Uterus (tissue), 4 donors: ENCODE measurements around the gene COLGALT1. TPM values are rescaled to one million over a fixed set of nuclear protein-coding genes. Genes with fewer than 3 reads are reported as not detected.
"Not testable (repeated sequence)": the region's sequence is repeated elsewhere in the genome, so short reads cannot be mapped to it uniquely, and the experiment has no call there.

Experiments used
- DNase-seq, 2 donors: peaks; one replicate each; pipeline ENCODE4 v3.0.0-alpha.2; 2019 to 2020
- H3K27ac ChIP-seq, 2 donors: fragments of 200-600 bp; sonication (generic); 1 replicate in 1 of 2; 2 replicates in 1 of 2; pipeline ENCODE4 v1.5.1; 2016 to 2018
- H3K27me3 ChIP-seq, 2 donors: fragments of 200-600 bp; sonication (generic); one replicate each; pipeline ENCODE4 v1.5.1; 2018 to 2019; ENCODE audit warnings: control low read depth in 1 of 2
- H3K36me3 ChIP-seq, 2 donors: fragments of 200-600 bp; sonication (generic); one replicate each; pipeline ENCODE4 v1.5.1; 2019; ENCODE audit warnings: control low read depth in 1 of 2
- H3K4me1 ChIP-seq, 2 donors: fragments of 200-600 bp; sonication (generic); one replicate each; pipeline ENCODE4 v1.5.1; 2018 to 2019; ENCODE audit warnings: control low read depth in 1 of 2
- H3K4me3 ChIP-seq, 2 donors: fragments of 200-600 bp; sonication (generic); 1 replicate in 1 of 2; 2 replicates in 1 of 2; pipeline ENCODE4 v1.5.1; 2018 to 2019; ENCODE audit warnings: mild to moderate bottlenecking in 1 of 2
- H3K9me3 ChIP-seq, 2 donors: fragments of 200-600 bp; sonication (generic); one replicate each; pipeline ENCODE4 v1.5.1; 2019; ENCODE audit warnings: control low read depth in 1 of 2
- POLR2A ChIP-seq, 2 donors: fragments of 450-650 bp; IDR thresholded peaks; one replicate each; pipeline ENCODE4 v1.6.1; 2016; ENCODE audit warnings: antibody characterized with exemption in 2 of 2, mild to moderate bottlenecking in 1 of 2, moderate library complexity in 1 of 2
- intact Hi-C: fragments of 100-400 bp; cut with DNase I; formaldehyde crosslinking; loops from one replicate; pipeline ENCODE4 v1.15.1; 2023; ENCODE audit warnings: low total_unique reads
- total RNA-seq, 4 donors: library from RNA; depleted of rRNA in 3 of 4; stranded (reverse); fragments of >200 nt in 3 of 4; gene quantifications; one replicate each; pipeline versions ENCODE4 v1.1.0 to v1.2.4, GENCODE V29; 2014 to 2023
- TF ChIP-seq, protein P1 (sequence below), 4 experiments: fragments of 200-600 bp in 2 of 4; fragments of 450-650 bp in 2 of 4; sonication (generic) in 2 of 4; IDR thresholded peaks; one replicate each; pipeline ENCODE4 v1.5.1; 2016 to 2019; ENCODE audit warnings: antibody characterized with exemption in 4 of 4, mild to moderate bottlenecking in 2 of 4, moderate library complexity in 1 of 4
- donor health status: DM: yes; HTN: yes; CAD: no.

COLGALT1 gene
- total RNA-seq, 4 donors from 2014 or later, result 24.6 to 56.6 (median 52.0) TPM

DNA sequence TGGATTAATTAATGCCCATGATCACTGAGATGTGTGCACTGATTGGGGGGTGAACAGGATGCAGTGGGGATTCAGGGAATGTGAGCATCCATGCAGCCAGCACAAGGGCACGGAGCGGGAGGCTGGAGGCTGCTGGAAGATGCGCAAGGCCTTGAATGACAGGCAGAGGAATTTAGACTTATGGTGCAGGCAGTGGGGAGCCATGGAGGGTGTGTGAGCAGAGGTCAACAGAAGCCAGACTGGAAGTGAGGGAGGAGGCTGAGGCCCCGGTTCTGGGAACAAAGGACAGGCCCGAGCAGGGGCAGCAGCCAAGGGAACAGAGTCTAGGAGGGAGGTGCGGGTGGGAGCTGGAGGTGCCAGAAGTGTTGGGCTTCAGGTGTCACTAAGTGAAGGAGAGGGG, 7.3 kb upstream of the COLGALT1 start:
- H3K9me3 ChIP-seq, result no peaks in the 10 kb centered on the region
- no peak for DNase-seq
- no peaks in the 10 kb centered on the region for H3K36me3 ChIP-seq
- H3K27me3 ChIP-seq, result no peaks in the 10 kb centered on the region
- intact Hi-C loops, result no loop called here
- H3K4me3 ChIP-seq, result no peak overlapping the region
- TF ChIP-seq POLR2A (IDR thresholded peaks at IDR 0.05), result no peak
- TF ChIP-seq, protein P1, sequence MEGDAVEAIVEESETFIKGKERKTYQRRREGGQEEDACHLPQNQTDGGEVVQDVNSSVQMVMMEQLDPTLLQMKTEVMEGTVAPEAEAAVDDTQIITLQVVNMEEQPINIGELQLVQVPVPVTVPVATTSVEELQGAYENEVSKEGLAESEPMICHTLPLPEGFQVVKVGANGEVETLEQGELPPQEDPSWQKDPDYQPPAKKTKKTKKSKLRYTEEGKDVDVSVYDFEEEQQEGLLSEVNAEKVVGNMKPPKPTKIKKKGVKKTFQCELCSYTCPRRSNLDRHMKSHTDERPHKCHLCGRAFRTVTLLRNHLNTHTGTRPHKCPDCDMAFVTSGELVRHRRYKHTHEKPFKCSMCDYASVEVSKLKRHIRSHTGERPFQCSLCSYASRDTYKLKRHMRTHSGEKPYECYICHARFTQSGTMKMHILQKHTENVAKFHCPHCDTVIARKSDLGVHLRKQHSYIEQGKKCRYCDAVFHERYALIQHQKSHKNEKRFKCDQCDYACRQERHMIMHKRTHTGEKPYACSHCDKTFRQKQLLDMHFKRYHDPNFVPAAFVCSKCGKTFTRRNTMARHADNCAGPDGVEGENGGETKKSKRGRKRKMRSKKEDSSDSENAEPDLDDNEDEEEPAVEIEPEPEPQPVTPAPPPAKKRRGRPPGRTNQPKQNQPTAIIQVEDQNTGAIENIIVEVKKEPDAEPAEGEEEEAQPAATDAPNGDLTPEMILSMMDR (IDR thresholded peaks at IDR 0.05), result no peak
- no peak overlapping the region for H3K27ac ChIP-seq
- no peaks in the 10 kb centered on the region for H3K4me1 ChIP-seq

DNA sequence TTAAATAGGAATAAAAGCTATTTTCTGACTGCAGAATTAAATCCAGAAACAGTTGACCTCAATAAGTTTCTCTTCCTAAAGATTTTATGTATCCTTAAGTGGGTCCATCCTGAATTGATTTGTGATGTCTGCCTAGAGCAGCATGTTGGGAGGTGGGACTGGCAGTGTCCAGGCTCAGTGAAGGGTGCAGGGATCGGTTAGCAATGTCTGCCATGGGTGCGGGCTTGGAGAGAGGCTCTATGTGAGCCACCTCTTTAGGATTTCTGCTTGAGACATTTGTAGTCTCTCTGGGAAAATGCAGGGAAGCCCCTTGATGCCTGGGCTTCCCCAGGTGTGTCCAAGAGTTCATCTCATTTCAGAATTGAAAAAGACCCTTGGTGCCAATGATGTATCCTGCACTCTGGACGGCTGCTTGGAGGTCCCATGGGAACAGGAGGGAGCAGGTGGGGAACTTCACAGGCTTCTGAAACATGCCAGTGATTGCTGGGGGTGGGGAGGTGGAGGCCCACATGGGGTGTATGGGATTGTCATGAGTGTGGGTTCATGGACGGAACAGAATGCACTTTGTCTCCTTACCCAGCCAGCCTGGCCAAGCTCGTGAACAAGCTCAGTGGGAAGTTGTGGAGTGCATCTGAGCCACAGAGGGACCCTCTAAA, 6.2 kb upstream of the COLGALT1 start:
- Histone ChIP-seq H3K27me3 (no peaks in the 10 kb centered on the region), H3K4me1 (no peaks in the 10 kb centered on the region), H3K9me3 (no peaks in the 10 kb centered on the region), H3K4me3 (no peak overlapping the region), H3K36me3 (no peaks in the 10 kb centered on the region), H3K27ac (no peak overlapping the region)
- no peak for TF ChIP-seq POLR2A (IDR thresholded peaks at IDR 0.05)
- TF ChIP-seq, protein P1 (IDR thresholded peaks at IDR 0.05), result no peak
- intact Hi-C loops, result no loop called here
- no peak for DNase-seq

DNA sequence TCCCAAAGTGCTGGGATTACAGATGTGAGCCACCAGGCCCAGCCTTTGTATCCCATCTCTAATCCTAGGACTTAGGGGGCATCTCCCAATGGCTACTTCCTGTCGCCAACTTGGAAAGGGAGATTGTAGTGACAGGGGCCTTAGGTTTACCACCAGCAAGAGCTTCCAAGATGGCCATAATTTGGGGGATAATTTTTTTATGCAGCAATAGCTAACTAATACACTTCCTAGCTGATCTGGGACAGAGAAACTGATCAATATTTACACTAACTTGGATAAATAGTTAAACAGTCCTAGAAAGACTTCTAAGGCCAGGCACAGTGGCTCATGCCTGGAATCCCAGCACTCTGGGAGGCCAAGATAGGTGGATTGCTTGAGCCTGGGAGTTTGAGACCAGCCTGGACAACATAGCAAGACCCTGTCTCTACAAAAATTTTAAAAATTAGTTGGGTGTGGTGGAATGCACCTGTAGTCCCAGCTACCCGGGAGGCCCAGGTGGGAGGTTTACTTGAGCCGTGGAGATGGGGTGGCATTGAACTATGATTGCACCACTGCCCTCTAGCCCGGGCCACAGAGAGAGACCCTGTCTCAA, 5.3 kb upstream of the COLGALT1 start:
- H3K9me3 ChIP-seq, result no peaks in the 10 kb centered on the region
- intact Hi-C loops, result no loop called here
- H3K4me1 ChIP-seq, result no peaks in the 10 kb centered on the region
- no peaks in the 10 kb centered on the region for H3K36me3 ChIP-seq
- H3K27ac ChIP-seq, result no peak overlapping the region
- DNase-seq, result no peak
- H3K27me3 ChIP-seq, result no peaks in the 10 kb centered on the region
- TF ChIP-seq, protein P1 (IDR thresholded peaks at IDR 0.05), result no peak
- no peak for TF ChIP-seq POLR2A (IDR thresholded peaks at IDR 0.05)
- H3K4me3 ChIP-seq, result no peak overlapping the region

DNA sequence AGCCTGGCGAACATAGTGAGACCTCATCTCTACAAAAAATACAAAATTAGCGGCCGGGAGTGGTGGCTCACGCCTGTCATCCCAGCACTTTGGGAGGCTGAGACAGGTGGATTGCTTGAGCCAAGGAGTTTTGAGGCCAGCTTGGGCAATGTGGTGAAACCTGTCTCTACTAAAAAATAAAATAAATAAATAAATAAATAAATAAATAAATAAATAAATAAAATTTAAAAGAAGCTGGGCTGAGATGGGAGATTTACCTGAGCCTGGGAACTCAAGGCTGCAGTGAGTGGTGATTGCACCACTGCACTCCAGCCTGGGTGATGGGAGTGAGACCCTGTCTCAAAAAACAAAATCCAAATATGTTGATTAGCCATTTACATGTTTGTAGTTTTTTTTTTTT, 2.7 kb upstream of the COLGALT1 start:
- H3K36me3 ChIP-seq, intact Hi-C loops, H3K4me1 ChIP-seq, H3K9me3 ChIP-seq, DNase-seq, H3K4me3 ChIP-seq, H3K27me3 ChIP-seq: not testable (repeated sequence)
- H3K27ac ChIP-seq, result peak overlapping the region in 1 of 2 donors; percentile 63

DNA sequence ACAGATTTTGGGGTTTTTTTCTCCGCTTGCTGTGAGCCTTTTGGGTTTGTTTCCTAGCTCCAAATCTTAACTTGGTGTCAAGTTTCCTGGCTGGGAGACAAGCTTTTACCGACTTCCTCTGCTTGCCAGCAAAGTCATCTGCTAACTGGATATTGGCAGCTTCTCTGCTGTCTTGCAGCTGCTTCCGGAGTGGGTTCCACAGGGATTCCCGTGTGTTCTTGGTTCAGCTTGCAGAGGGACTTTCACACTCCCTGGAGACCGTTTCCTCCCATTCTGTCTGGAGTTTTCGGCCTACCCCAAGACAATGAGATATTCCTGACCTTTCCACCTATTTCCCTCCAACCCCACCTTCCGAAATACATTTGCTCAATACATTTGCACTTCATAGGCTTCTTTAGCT, 2.2 kb upstream of the COLGALT1 start:
- peak; percentile 76 to 87 for DNase-seq
- Histone ChIP-seq H3K27me3 (no peaks in the 10 kb centered on the region), H3K4me3 (no peak overlapping the region), H3K9me3 (no peaks in the 10 kb centered on the region), H3K4me1 (peaks cover 0 to 8% of the 10 kb centered on the region in 2 donors), H3K36me3 (no peaks in the 10 kb centered on the region), H3K27ac (peak overlapping the region; percentile 44 to 63)
- TF ChIP-seq, protein P1 (IDR thresholded peaks at IDR 0.05), result peak in 1 of 4 experiments; percentile 5
- TF ChIP-seq POLR2A (IDR thresholded peaks at IDR 0.05), result no peak
- intact Hi-C loops, result no loop called here
